PC-9 (cell line): ENCODE results near the gene PER2. TPM values are rescaled to one million over a fixed set of nuclear protein-coding genes. Genes with fewer than 3 reads are reported as not detected.

ENCODE experiments used
- BruUV-seq: library from RNA; stranded (reverse); fragments of 400-500 nt; replicated peaks from 2 replicates; lab custom pipeline; 2021; lab: Mats Ljungman, UMichigan
- CTCF ChIA-PET: fragments of 300-600 bp; sonication (Branson Sonifier 250); formaldehyde crosslinking; loops from one replicate; lab custom pipeline; 2022; ENCODE audit warnings: antibody characterized with exemption; lab: Charles Lee
- POLR2A ChIA-PET: fragments of 300-600 bp; sonication (Branson Sonifier 250); formaldehyde crosslinking; loops from one replicate; lab custom pipeline; 2022; ENCODE audit warnings: antibody characterized with exemption; ENCODE audit not compliant: unreplicated experiment; lab: Charles Lee
- DNase-seq, 2 experiments: peaks; one replicate each; pipeline versions ENCODE4 v3.0.0 to v3.0.0-alpha.2; 2015 to 2022; ENCODE audit warnings: mixed read lengths in 1 of 2
- H2AFZ ChIP-seq: fragments of 200-600 bp; sonication (generic); 2 replicates; pipeline ENCODE4 v1.8.1; 2017; ENCODE audit warnings: antibody characterized with exemption
- H3F3A ChIP-seq: fragments of 200-600 bp; sonication (generic); 2 replicates; pipeline ENCODE4 v1.8.1; 2017; ENCODE audit warnings: antibody characterized with exemption, mild to moderate bottlenecking, low read depth; ENCODE audit not compliant: insufficient read depth
- H3K27ac ChIP-seq: fragments of 200-600 bp; sonication (generic); 2 replicates; pipeline ENCODE4 v1.6.1; 2016; ENCODE audit warnings: mixed run types
- H3K27me3 ChIP-seq: fragments of 200-600 bp; sonication (generic); 2 replicates; pipeline ENCODE4 v1.6.1; 2016; ENCODE audit warnings: low read depth, mixed run types; ENCODE audit not compliant: insufficient read depth
- H3K36me3 ChIP-seq: fragments of 200-600 bp; sonication (generic); 2 replicates; pipeline ENCODE4 v1.6.1; 2016; ENCODE audit warnings: low read depth, mixed run types
- H3K4me1 ChIP-seq: fragments of 200-600 bp; sonication (generic); replicated peaks from 2 replicates; pipeline ENCODE4 v1.6.1; 2016; ENCODE audit warnings: mixed run types; ENCODE audit not compliant: insufficient read depth
- H3K4me2 ChIP-seq: fragments of 200-600 bp; sonication (generic); 2 replicates; pipeline ENCODE4 v1.6.1; 2017; ENCODE audit warnings: mixed run types
- H3K4me3 ChIP-seq: fragments of 200-600 bp; sonication (generic); 2 replicates; pipeline ENCODE4 v1.6.1; 2016; ENCODE audit warnings: mixed run types
- H3K79me2 ChIP-seq: fragments of 200-600 bp; sonication (generic); 2 replicates; pipeline ENCODE4 v1.6.1; 2017; ENCODE audit warnings: low read depth, mixed run types
- H3K9me2 ChIP-seq: fragments of 200-600 bp; sonication (generic); 2 replicates; pipeline ENCODE4 v1.8.1; 2017; ENCODE audit warnings: mild to moderate bottlenecking; ENCODE audit not compliant: insufficient read depth
- H3K9me3 ChIP-seq: fragments of 200-600 bp; sonication (generic); 2 replicates; pipeline ENCODE4 v1.8.1; 2016; ENCODE audit warnings: low read depth; ENCODE audit not compliant: insufficient read depth
- H4K20me1 ChIP-seq: fragments of 200-600 bp; sonication (generic); 2 replicates; pipeline ENCODE4 v1.8.1; 2017; ENCODE audit not compliant: insufficient read depth
- EZH2 ChIP-seq: fragments of 200-600 bp; sonication (generic); IDR thresholded peaks from 2 replicates; pipeline ENCODE4 v1.8.0; 2017; ENCODE audit warnings: antibody characterized with exemption, low read depth
- intact Hi-C: fragments of 100-400 bp; cut with micrococcal nuclease; formaldehyde crosslinking; loops from one replicate; pipeline ENCODE4 v1.10.0; 2022; ENCODE audit not compliant: unreplicated experiment
- total RNA-seq: library from RNA; stranded (reverse); gene quantifications from 2 replicates; pipeline ENCODE4 v1.2.3, GENCODE V29; 2021
- TF ChIP-seq, protein P1 (sequence below): fragments of 200-600 bp; sonication (generic); conservative IDR thresholded peaks from 2 replicates; pipeline ENCODE4 v1.6.1; 2017; ENCODE audit warnings: mixed run types, antibody characterized with exemption, mild to moderate bottlenecking, moderate library complexity

Gene PER2
- total RNA-seq, 1 experiment from 2014 or later = 18.9 TPM

DNA sequence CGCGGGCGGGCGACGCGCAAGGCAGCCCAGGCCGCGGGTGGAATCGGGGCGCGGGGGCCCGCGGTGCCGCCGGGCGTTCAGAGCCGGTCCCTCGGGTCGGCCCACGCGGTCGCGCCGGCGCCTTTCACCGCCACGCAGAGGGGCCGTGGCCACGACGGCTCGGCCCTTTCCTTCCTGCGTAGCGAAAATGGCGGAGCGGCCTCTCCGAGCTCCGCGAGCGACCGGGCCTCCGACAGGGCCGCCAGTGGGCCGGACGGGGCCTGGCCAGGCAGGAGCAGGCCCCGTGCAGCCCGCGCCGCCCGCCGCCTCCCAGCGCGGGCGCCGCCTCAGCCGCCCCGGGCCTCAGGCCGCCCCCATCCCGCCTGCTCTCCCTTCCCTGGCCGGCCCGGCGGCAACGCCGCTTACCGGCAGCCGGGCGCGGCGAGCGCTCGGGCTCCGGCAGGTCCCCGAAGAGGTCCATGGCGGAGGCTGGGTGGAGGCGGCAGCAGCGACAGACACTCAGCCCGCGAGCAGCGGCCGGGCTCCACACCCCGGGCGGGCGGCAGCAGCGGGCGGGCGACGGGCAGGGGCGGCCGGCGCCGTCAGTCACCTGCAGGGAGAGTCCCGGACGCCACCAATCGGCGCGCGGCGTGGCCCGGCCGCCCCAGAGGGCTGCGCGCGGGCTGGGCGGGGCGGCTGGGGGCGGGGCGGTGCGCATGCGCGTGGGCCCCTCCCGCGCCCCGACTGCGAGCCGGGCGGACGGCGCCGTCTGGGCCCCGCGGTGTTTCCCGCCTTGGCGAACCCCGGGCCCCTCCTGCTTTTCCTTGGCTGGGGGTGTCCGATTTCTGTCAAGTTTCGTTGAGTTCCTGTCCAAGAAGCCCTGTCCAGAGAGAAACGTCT is 85.1 kb downstream of the PER2 start, which contains the start of gene ILKAP:
Gene ILKAP (minus strand): TSS at position 602 of the 879 bp plus-strand sequence. CDS start 142 bp downstream, at position 460.
- H3K36me3 ChIP-seq = peaks cover 4% of the 10 kb centered on the region; the same call in 1 of the 2 replicates
- peaks cover 42% of the 10 kb centered on the region for H4K20me1 ChIP-seq
- ChIA-PET CTCF (interaction anchor here (0.6 to 0.7 kb wide), 2 partner anchors 76 to 459 kb away, joined by 3 to 5 read pairs; no protein-coding TSS in a partner anchor), POLR2A (no interaction called here)
- H3K4me3 ChIP-seq = peak within 1 kb of the TSS; percentile 92
- TF ChIP-seq, protein P1, sequence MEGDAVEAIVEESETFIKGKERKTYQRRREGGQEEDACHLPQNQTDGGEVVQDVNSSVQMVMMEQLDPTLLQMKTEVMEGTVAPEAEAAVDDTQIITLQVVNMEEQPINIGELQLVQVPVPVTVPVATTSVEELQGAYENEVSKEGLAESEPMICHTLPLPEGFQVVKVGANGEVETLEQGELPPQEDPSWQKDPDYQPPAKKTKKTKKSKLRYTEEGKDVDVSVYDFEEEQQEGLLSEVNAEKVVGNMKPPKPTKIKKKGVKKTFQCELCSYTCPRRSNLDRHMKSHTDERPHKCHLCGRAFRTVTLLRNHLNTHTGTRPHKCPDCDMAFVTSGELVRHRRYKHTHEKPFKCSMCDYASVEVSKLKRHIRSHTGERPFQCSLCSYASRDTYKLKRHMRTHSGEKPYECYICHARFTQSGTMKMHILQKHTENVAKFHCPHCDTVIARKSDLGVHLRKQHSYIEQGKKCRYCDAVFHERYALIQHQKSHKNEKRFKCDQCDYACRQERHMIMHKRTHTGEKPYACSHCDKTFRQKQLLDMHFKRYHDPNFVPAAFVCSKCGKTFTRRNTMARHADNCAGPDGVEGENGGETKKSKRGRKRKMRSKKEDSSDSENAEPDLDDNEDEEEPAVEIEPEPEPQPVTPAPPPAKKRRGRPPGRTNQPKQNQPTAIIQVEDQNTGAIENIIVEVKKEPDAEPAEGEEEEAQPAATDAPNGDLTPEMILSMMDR = no peak
- TF ChIP-seq EZH2 = no peak
- intact Hi-C loops = no loop called here
- peaks cover 21% of the 10 kb centered on the region for H3K27me3 ChIP-seq
- peak; percentile 59 to 96 for DNase-seq
- no peaks in the 10 kb centered on the region; the same call in 1 of the 2 replicates for H3K9me3 ChIP-seq
- H3K27ac ChIP-seq = no peak within 1 kb of the TSS
- H2AFZ ChIP-seq = peak within 1 kb of the TSS; percentile 95
- peaks cover 33% of the 10 kb centered on the region for H3K4me1 ChIP-seq
- H3F3A ChIP-seq = peaks cover 15% of the 10 kb centered on the region; the same call in 1 of the 2 replicates
- no TSS peak for BruUV-seq
- peak within 1 kb of the TSS; percentile 99 for H3K4me2 ChIP-seq
- H3K79me2 ChIP-seq = peaks cover 52% of the 10 kb centered on the region
- no peaks in the 10 kb centered on the region for H3K9me2 ChIP-seq

GRCh38 chr2:238202326-238203093 is 85.9 kb downstream of the PER2 start:
- intact Hi-C loops = no loop called here

More at GRCh38 chr2:238202326-238203093, 85.9 kb downstream of the PER2 start:
- Histone ChIP-seq H3K4me3 (peak overlapping the region; percentile 92), H3K36me3 (peaks cover 4% of the 10 kb centered on the region; the same call in 1 of the 2 replicates), H3K79me2 (peaks cover 60% of the 10 kb centered on the region), H3K27me3 (peaks cover 13% of the 10 kb centered on the region), H3K9me2 (no peaks in the 10 kb centered on the region), H2AFZ (peak overlapping the region; percentile 79; the same call in 1 of the 2 replicates), H4K20me1 (peaks cover 47% of the 10 kb centered on the region), H3K4me1 (peaks cover 33% of the 10 kb centered on the region), H3K4me2 (peak overlapping the region; percentile 99), H3F3A (peaks cover 16% of the 10 kb centered on the region; the same call in 1 of the 2 replicates), H3K27ac (no peak overlapping the region), H3K9me3 (no peaks in the 10 kb centered on the region; the same call in 1 of the 2 replicates)
- ChIA-PET CTCF (interaction anchor here (0.9 kb wide), 1 partner anchor 76 kb away, joined by 3 read pairs; no protein-coding TSS in a partner anchor), POLR2A (interaction anchor here (0.7 kb wide), 1 partner anchor 39 kb away, joined by 28 read pairs; no protein-coding TSS in a partner anchor)
- TF ChIP-seq, protein P1 = no peak
- no peak for TF ChIP-seq EZH2
- no peak for DNase-seq
- TSS peak; percentile 45 for BruUV-seq

Other genes starting within 250 kb of the PER2 start
- 33.9 and 40.0 TPM in 2 replicates for gene SCLY, start 227.6 kb downstream of the PER2 start, total RNA-seq
- gene ESPNL, start 188.3 kb downstream of the PER2 start, total RNA-seq = 1.1 and 2.2 TPM in 2 replicates
- gene KLHL30, start 149.9 kb downstream of the PER2 start, total RNA-seq = 0.80 and 1.2 TPM in 2 replicates
- 9.7 and 18.3 TPM in 2 replicates for gene ERFE, start 129.6 kb downstream of the PER2 start, total RNA-seq
- gene ILKAP, start 84.9 kb downstream of the PER2 start, total RNA-seq = 55.6 and 65.2 TPM in 2 replicates
- gene HES6, start 48.6 kb downstream of the PER2 start, total RNA-seq = 8.4 and 14.3 TPM in 2 replicates
- 50.2 and 51.7 TPM in 2 replicates for gene TRAF3IP1, start 31.9 kb upstream of the PER2 start, total RNA-seq
- gene ASB1, start 138.3 kb upstream of the PER2 start, total RNA-seq = 56.7 and 64.6 TPM in 2 replicates